Activated B cell treated with CpG ODN at 0.5 μM for 24 hours (primary cell): ENCODE data around the gene SUSD4. TPM values are rescaled to one million over a fixed set of nuclear protein-coding genes. Genes with fewer than 3 reads are reported as not detected.

ENCODE experiments used
- ATAC-seq: fragments of 200-7000 bp; cut with Tn5 transposase; one replicate; pipeline ENCODE4 v1.10.0; 2021; ENCODE audit warnings: low read depth, mild to moderate bottlenecking, moderate library complexity
- CTCF ChIA-PET: fragments of 350-600 bp; sonication (Branson Sonifier 250); formaldehyde crosslinking; loops from one replicate; lab custom pipeline; 2021; ENCODE audit warnings: antibody characterized with exemption; lab: Charles Lee
- POLR2A ChIA-PET: fragments of 350-600 bp; sonication (Branson Sonifier 250); formaldehyde crosslinking; loops from one replicate; lab custom pipeline; 2021; ENCODE audit warnings: antibody characterized with exemption; lab: Charles Lee
- DNase-seq: peaks from one replicate; pipeline ENCODE4 v3.0.0; 2022
- H3K27ac Mint-ChIP-seq: one replicate; pipeline ENCODE4 v1.8.0; 2020; ENCODE audit warnings: mixed read lengths
- H3K27me3 Mint-ChIP-seq: one replicate; pipeline ENCODE4 v1.8.0; 2021; ENCODE audit warnings: mixed read lengths
- H3K36me3 Mint-ChIP-seq: one replicate; pipeline ENCODE4 v1.8.0; 2021; ENCODE audit warnings: low read depth, mixed read lengths
- H3K4me1 Mint-ChIP-seq: one replicate; pipeline ENCODE4 v1.8.0; 2021; ENCODE audit warnings: mixed read lengths
- H3K4me3 Mint-ChIP-seq: one replicate; pipeline ENCODE4 v1.8.0; 2020; ENCODE audit warnings: mild to moderate bottlenecking, mixed read lengths
- H3K9me3 Mint-ChIP-seq: one replicate; pipeline ENCODE4 v1.8.0; 2020; ENCODE audit warnings: mixed read lengths
- intact Hi-C: fragments of 100-400 bp; cut with micrococcal nuclease; formaldehyde crosslinking; loops from one replicate; pipeline ENCODE4 v1.15.1; 2024
- total RNA-seq: library from RNA; stranded (reverse); gene quantifications from 2 replicates; pipeline ENCODE4 v1.2.3, GENCODE V29; 2022
- TF ChIP-seq, protein P1 (sequence below): fragments of 200-600 bp; IDR thresholded peaks from one replicate; pipeline ENCODE4 v1.8.0; 2022; ENCODE audit warnings: antibody characterized with exemption, mild to moderate bottlenecking

SUSD4 gene
- total RNA-seq, 1 donor from 2014 or later, result not detected

DNA sequence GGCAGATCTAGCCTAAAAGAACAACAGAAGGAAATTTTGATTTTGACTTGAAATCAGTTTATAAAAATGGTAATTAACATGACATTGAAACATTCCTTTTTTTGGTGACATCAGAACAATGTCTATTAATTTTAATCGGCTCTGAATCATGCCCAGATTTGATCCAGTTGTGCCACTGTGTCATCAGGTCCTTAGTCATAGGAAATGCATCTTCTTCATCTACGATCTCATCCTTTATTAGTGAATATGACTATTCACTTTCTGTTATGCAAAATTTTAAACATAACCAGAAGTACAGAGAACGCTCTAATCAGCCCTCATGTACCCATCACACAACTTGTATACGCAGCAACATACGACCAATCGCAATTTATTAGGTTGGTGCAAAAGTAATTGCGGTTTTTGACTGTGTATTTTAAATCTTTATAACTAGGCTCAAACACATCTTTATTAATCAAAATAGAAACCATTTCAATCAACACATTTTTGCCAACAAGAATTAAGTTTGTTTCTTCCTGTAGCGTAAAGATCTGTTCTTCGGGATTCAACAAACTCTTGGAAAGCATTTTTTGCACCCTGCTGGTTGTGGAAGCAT is 180.6 kb downstream of the SUSD4 start:
- Mint-ChIP-seq H3K4me1 (no peaks in the 10 kb centered on the region), H3K27ac (no peak overlapping the region), H3K4me3 (no peak overlapping the region), H3K27me3 (peaks cover 21% of the 10 kb centered on the region), H3K9me3 (no peaks in the 10 kb centered on the region), H3K36me3 (no peaks in the 10 kb centered on the region)
- DNase-seq (no peak), ATAC-seq (no peak)
- intact Hi-C loops, result no loop called here
- ChIA-PET CTCF (no interaction called here), POLR2A (no interaction called here)
- TF ChIP-seq, protein P1, sequence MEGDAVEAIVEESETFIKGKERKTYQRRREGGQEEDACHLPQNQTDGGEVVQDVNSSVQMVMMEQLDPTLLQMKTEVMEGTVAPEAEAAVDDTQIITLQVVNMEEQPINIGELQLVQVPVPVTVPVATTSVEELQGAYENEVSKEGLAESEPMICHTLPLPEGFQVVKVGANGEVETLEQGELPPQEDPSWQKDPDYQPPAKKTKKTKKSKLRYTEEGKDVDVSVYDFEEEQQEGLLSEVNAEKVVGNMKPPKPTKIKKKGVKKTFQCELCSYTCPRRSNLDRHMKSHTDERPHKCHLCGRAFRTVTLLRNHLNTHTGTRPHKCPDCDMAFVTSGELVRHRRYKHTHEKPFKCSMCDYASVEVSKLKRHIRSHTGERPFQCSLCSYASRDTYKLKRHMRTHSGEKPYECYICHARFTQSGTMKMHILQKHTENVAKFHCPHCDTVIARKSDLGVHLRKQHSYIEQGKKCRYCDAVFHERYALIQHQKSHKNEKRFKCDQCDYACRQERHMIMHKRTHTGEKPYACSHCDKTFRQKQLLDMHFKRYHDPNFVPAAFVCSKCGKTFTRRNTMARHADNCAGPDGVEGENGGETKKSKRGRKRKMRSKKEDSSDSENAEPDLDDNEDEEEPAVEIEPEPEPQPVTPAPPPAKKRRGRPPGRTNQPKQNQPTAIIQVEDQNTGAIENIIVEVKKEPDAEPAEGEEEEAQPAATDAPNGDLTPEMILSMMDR, result no peak

DNA sequence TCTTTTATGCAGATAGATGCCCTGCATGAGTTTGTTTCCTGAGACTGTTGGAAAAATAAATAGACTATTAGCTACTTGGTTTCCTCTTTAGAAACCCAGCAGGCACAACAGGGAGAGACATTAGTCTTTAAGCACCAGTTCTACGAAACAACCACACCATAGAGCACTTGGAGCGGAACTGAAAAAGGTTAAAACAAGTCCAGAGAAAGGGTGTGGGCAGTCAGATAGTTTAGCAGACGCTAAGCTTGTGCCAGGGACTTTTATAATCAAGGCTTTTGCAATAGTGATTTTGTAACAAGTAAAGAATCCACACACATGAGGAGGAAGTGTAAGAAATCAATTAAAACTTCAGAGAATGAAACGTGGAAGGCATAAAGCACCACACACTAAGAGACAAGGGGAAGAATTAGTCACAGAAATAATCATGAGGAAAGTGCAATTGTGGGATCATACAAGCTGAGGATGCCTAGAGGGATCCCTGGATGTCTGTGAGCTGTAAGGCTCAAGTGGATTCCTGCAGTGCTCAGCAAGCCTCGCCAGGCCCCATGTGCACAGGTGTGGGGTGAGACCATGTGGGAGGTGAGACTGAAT is 183.2 kb downstream of the SUSD4 start:
- no peaks in the 10 kb centered on the region for H3K36me3 Mint-ChIP-seq
- H3K27ac Mint-ChIP-seq, result no peak overlapping the region
- no peaks in the 10 kb centered on the region for H3K4me1 Mint-ChIP-seq
- no peaks in the 10 kb centered on the region for H3K9me3 Mint-ChIP-seq
- no peak overlapping the region for H3K4me3 Mint-ChIP-seq
- H3K27me3 Mint-ChIP-seq, result peaks cover 25% of the 10 kb centered on the region
- CTCF ChIA-PET, result no interaction called here
- intact Hi-C loops, result no loop called here
- POLR2A ChIA-PET, result no interaction called here
- TF ChIP-seq, protein P1, result no peak
- no peak for DNase-seq
- no peak for ATAC-seq

DNA sequence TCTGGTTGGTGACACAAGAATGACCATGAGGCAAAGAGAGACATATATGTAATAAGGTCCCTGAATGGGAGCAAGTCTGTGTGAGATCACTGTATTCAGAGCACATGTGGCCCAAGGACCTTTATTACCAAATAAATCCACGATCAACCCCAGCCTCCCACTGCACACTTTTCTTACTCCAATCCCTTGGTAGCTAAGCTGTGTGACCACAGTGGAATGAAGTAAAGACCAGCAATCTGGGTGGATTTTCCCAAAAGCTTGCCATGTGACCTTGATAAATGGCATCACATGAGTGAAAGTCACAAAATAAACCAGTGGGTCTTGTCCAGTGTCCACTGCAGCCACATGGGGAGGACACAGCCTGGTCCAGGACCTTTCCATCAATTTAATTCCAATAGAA is 184.2 kb downstream of the SUSD4 start:
- ATAC-seq (no peak), DNase-seq (no peak)
- Mint-ChIP-seq H3K4me1 (no peaks in the 10 kb centered on the region), H3K36me3 (no peaks in the 10 kb centered on the region), H3K9me3 (no peaks in the 10 kb centered on the region), H3K27me3 (peaks cover 25% of the 10 kb centered on the region), H3K27ac (no peak overlapping the region), H3K4me3 (no peak overlapping the region)
- ChIA-PET POLR2A (no interaction called here), CTCF (no interaction called here)
- intact Hi-C loops, result no loop called here
- TF ChIP-seq, protein P1, result no peak

DNA sequence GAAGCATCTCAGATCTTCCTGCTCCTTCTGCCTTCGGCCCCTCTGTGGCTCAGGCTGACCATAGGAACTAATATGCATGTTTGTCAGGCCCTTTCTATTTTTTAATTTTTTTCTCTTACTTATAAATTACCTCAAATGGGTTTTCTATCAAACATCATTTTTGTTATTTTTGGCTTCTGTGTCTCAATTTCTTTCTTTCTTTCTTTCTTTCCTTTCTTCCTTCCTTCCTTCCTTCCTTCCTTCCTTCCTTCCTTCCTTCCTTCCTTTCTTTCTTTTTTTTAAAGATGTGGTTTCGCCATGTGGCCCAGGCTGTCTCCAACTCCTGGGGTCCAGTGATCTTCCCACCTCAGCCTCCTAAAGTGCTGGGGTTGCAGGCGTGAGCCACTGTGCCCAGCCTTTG is 184.7 kb downstream of the SUSD4 start:
- ChIA-PET POLR2A (no interaction called here), CTCF (no interaction called here)
- intact Hi-C loops, result no loop called here
- Mint-ChIP-seq H3K27me3 (peaks cover 25% of the 10 kb centered on the region), H3K4me1 (no peaks in the 10 kb centered on the region), H3K9me3 (no peaks in the 10 kb centered on the region), H3K4me3 (no peak overlapping the region), H3K36me3 (no peaks in the 10 kb centered on the region), H3K27ac (no peak overlapping the region)
- no peak for ATAC-seq
- TF ChIP-seq, protein P1, result no peak
- DNase-seq, result no peak

DNA sequence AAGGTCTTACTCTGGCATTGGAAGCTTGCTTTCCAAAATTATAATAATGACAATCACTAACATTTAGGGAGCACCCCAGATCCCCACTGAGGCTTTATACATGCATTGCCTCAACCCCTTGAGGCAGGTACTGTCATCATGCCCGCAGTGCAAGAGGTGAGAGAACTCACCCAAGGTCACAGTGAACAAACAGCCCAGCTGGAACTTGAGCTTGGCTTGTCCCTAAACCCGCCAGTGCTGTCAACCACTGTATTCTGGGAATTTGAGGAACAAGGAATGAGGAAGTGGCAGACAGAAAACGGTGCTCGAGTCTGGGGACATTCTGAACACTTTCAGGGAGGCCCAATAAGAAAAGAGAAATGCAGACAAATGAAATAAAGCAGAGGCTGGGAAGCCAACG is 186.3 kb downstream of the SUSD4 start:
- TF ChIP-seq, protein P1, result no peak
- DNase-seq (no peak), ATAC-seq (no peak)
- Mint-ChIP-seq H3K4me1 (no peaks in the 10 kb centered on the region), H3K27ac (no peak overlapping the region), H3K9me3 (no peaks in the 10 kb centered on the region), H3K27me3 (peaks cover 25% of the 10 kb centered on the region), H3K4me3 (no peak overlapping the region), H3K36me3 (no peaks in the 10 kb centered on the region)
- intact Hi-C loops, result no loop called here
- POLR2A ChIA-PET, result no interaction called here
- CTCF ChIA-PET, result no interaction called here
